Upper lobe of right lung (tissue), 1 donor: Measurements from ENCODE around the gene PLEK. TPM values are rescaled to one million over a fixed set of nuclear protein-coding genes. Genes with fewer than 3 reads are reported as not detected.
"Not testable (repeated sequence)": the region's sequence is repeated elsewhere in the genome, so short reads cannot be mapped to it uniquely, and the experiment has no call there.

Source experiments
- ATAC-seq: fragments of 200-7000 bp; cut with Tn5 transposase; one replicate; pipeline ENCODE4 v1.9.1; 2020; ENCODE audit warnings: mild to moderate bottlenecking, moderate library complexity
- DNase-seq: peaks from one replicate; pipeline ENCODE4 v3.0.0-alpha.2; 2020
- H3K27ac ChIP-seq: fragments of 200-600 bp; one replicate; pipeline ENCODE4 v1.8.0; 2022
- H3K27me3 ChIP-seq: fragments of 200-600 bp; one replicate; pipeline ENCODE4 v1.8.0; 2022; ENCODE audit warnings: mild to moderate bottlenecking
- H3K36me3 ChIP-seq: fragments of 200-600 bp; one replicate; pipeline ENCODE4 v1.8.0; 2022
- H3K4me1 ChIP-seq: fragments of 200-600 bp; one replicate; pipeline ENCODE4 v1.8.0; 2022
- H3K4me3 ChIP-seq: fragments of 200-600 bp; one replicate; pipeline ENCODE4 v1.8.0; 2022; ENCODE audit warnings: mild to moderate bottlenecking
- H3K9me3 ChIP-seq: fragments of 200-600 bp; one replicate; pipeline ENCODE4 v1.8.0; 2022
- CTCF ChIP-seq: fragments of 200-600 bp; IDR thresholded peaks from one replicate; pipeline ENCODE4 v1.8.0; 2022; ENCODE audit warnings: antibody characterized with exemption
- intact Hi-C: fragments of 100-400 bp; cut with DNase I; formaldehyde crosslinking; loops from one replicate; pipeline ENCODE4 v1.11.0; 2022
- total RNA-seq: library from RNA; stranded (reverse); fragmentation: NEBNext Ultra II Directional; extraction: Animal tissue kit (Norgen Biotek cat#: 25700); gene quantifications from one replicate; pipeline ENCODE4 v1.2.1, GENCODE V29; 2021
- donor health status: DM: no; HTN: yes; CAD: no; lungs with severe emphysema.

Gene PLEK
- total RNA-seq, 1 donor from 2014 or later, result 32.9 TPM

GRCh38 chr2:68390586-68390985 is 25.5 kb downstream of the PLEK start:
- ATAC-seq (no peak), DNase-seq (no peak)
- H3K27me3 ChIP-seq, result no peaks in the 10 kb centered on the region
- no peak overlapping the region for H3K4me3 ChIP-seq
- H3K9me3 ChIP-seq, result no peaks in the 10 kb centered on the region
- peaks cover 25% of the 10 kb centered on the region for H3K4me1 ChIP-seq
- TF ChIP-seq CTCF, result no peak
- intact Hi-C loops, result no loop called here
- H3K36me3 ChIP-seq, result no peaks in the 10 kb centered on the region
- no peak overlapping the region for H3K27ac ChIP-seq

DNA sequence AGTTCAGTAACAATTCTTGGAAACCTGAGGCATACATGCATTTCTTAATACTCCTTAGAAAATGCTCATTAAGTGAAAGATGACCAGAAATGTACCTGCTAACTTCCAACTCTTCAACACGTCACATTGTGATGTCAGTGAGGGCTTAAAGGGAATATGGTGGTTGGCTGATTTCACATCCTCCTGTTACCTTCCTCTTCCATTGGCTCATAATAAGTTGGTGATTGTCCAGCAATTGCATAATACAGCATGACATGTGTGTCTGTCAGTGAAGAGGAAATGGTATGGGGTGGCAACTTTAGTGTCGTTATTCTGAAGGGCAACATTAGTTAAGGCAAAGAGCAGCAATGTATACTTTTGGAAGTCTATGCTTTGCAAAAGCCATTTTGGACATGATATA is 26.0 kb downstream of the PLEK start:
- Histone ChIP-seq H3K27ac (no peak overlapping the region), H3K4me1 (peaks cover 24% of the 10 kb centered on the region), H3K9me3 (no peaks in the 10 kb centered on the region), H3K36me3 (no peaks in the 10 kb centered on the region), H3K27me3 (no peaks in the 10 kb centered on the region), H3K4me3 (no peak overlapping the region)
- no peak for DNase-seq
- intact Hi-C loops, result no loop called here
- peak; percentile 72 for ATAC-seq
- no peak for TF ChIP-seq CTCF

- no peak for DNase-seq
- H3K27ac ChIP-seq, result no peak overlapping the region
- TF ChIP-seq CTCF, result no peak
- peaks cover 24% of the 10 kb centered on the region for H3K4me1 ChIP-seq
- ATAC-seq, result no peak
- no peaks in the 10 kb centered on the region for H3K9me3 ChIP-seq
- no peaks in the 10 kb centered on the region for H3K27me3 ChIP-seq
- H3K4me3 ChIP-seq, result no peak overlapping the region
- intact Hi-C loops, result no loop called here
- H3K36me3 ChIP-seq, result no peaks in the 10 kb centered on the region
Observed at GRCh38 chr2:68391869-68392268, 26.8 kb downstream of the PLEK start.

- DNase-seq (no peak), ATAC-seq (no peak)
- Histone ChIP-seq H3K4me1 (peaks cover 8% of the 10 kb centered on the region), H3K9me3 (no peaks in the 10 kb centered on the region), H3K36me3 (no peaks in the 10 kb centered on the region), H3K27me3 (no peaks in the 10 kb centered on the region), H3K27ac (no peak overlapping the region), H3K4me3 (no peak overlapping the region)
- intact Hi-C loops, result no loop called here
- no peak for TF ChIP-seq CTCF
Observed at GRCh38 chr2:68396093-68396492, 31.0 kb downstream of the PLEK start.

- H3K9me3 ChIP-seq, H3K27me3 ChIP-seq, H3K27ac ChIP-seq, intact Hi-C loops, H3K4me1 ChIP-seq, H3K36me3 ChIP-seq, DNase-seq, ATAC-seq, H3K4me3 ChIP-seq: not testable (repeated sequence)
Observed at GRCh38 chr2:68397704-68398263, 32.7 kb downstream of the PLEK start.

DNA sequence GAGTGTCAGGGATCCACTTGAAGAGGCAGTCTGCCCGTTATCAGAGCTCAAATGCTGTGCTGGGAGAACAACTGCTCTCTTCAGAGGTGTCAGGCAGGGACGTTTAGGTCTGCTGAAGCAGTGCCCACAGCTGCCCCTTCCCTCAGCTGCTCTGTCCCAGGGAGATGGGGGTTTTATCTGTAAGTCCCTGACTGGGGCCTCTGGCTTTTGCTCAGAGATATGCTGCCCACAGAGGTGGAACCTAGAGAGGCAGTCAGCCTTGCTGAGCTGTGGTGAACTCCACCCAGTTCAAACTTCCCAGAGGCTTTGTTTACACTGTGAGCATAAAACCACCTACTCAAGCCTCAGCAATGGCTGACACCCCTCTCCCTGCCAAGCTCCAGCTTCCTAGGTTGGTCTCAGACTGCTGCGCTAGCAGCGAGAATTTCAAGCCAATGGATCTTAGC is 38.1 kb downstream of the PLEK start:
- Histone ChIP-seq H3K27me3 (no peaks in the 10 kb centered on the region), H3K27ac (no peak overlapping the region), H3K4me3 (no peak overlapping the region), H3K9me3 (no peaks in the 10 kb centered on the region), H3K4me1 (no peaks in the 10 kb centered on the region), H3K36me3 (no peaks in the 10 kb centered on the region)
- ATAC-seq (no peak), DNase-seq (no peak)
- intact Hi-C loops, result no loop called here
- no peak for TF ChIP-seq CTCF
